Measurements from ENCODE around the gene RTTN. TPM values are rescaled to one million over a fixed set of nuclear protein-coding genes. Genes with fewer than 3 reads are reported as not detected.

Gene RTTN
- total and polyA plus RNA-seq, 2 of the 13 experiments (the other 11 are each of a cell fraction or from before 2014, with no cell fraction given) = 5.4 to 18.7 TPM

DNA sequence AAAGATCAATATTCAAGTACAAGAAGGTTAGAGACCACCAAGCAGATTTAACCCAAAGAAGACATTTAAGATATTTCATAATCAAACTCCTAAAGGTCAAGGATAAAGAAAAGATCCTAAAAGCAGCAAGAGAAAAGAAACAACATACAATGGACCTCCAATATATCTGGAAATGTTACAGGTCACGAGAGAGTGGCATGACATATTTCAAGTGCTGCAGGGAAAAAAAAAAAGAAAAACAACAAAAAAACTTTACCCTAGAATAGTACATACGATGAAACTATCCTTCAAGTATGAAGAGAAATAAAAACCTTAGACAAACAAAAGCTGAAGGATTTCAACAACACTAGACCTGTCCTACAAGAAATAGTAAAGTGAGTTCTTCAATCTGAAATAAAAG lies 166.3 kb downstream of the RTTN start:
- POLR2A ChIA-PET = no interaction called here

More for the DNA sequence above, 166.3 kb downstream of the RTTN start:
- Histone ChIP-seq H3K27me3 (ENCODE audit: control insufficient read depth in 1 of 2, insufficient read depth in 2 of 2, low read length in 2 of 2) (no peaks in the 10 kb centered on the region), H4K20me1 (ENCODE audit: insufficient read depth, low read length) (no peaks in the 10 kb centered on the region), H2AFZ (ENCODE audit: low read length) (no peak overlapping the region), H3K9ac (ENCODE audit: insufficient read depth, low read depth, low read length) (no peak overlapping the region), H3K79me2 (ENCODE audit: insufficient read depth, low read length) (no peaks in the 10 kb centered on the region), H3K9me3 (ENCODE audit: low read length) (no peaks in the 10 kb centered on the region), H3K27ac (ENCODE audit: extremely low read length, insufficient read depth, low read length) (no peak overlapping the region), H3K4me3 (replicated peaks in 1 of 3; ENCODE audit: insufficient read depth in 1 of 3, low read depth in 2 of 3, low read length in 3 of 3) (no peak overlapping the region), H3K4me2 (ENCODE audit: low read depth, low read length) (no peak overlapping the region), H3K4me1 (ENCODE audit: insufficient read depth, low read length) (peaks cover 10% of the 10 kb centered on the region; the same call in 1 of the 2 replicates), H3K36me3 (replicated peaks in 1 of 2; ENCODE audit: control insufficient read depth in 1 of 2, insufficient read depth in 2 of 2, low read length in 2 of 2) (peaks cover 0 to 3% of the 10 kb centered on the region in 2 experiments; a peak in 1 of 5 replicates)
- ATAC-seq = no peak
- BruUV-seq (replicated peaks) = no TSS peak
- no peak for DNase-seq (ENCODE audit: low spot score)
- TF ChIP-seq CHD4 (IDR thresholded peaks at IDR 0.05; ENCODE audit: borderline replicate concordance, low read length) = no peak
- TF ChIP-seq, protein P1, sequence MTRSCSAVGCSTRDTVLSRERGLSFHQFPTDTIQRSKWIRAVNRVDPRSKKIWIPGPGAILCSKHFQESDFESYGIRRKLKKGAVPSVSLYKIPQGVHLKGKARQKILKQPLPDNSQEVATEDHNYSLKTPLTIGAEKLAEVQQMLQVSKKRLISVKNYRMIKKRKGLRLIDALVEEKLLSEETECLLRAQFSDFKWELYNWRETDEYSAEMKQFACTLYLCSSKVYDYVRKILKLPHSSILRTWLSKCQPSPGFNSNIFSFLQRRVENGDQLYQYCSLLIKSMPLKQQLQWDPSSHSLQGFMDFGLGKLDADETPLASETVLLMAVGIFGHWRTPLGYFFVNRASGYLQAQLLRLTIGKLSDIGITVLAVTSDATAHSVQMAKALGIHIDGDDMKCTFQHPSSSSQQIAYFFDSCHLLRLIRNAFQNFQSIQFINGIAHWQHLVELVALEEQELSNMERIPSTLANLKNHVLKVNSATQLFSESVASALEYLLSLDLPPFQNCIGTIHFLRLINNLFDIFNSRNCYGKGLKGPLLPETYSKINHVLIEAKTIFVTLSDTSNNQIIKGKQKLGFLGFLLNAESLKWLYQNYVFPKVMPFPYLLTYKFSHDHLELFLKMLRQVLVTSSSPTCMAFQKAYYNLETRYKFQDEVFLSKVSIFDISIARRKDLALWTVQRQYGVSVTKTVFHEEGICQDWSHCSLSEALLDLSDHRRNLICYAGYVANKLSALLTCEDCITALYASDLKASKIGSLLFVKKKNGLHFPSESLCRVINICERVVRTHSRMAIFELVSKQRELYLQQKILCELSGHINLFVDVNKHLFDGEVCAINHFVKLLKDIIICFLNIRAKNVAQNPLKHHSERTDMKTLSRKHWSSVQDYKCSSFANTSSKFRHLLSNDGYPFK (CRISPR knock-in tag; IDR thresholded peaks at IDR 0.05; ENCODE audit: borderline replicate concordance) = no peak
- no peak for TF ChIP-seq ZNF552 (CRISPR knock-in tag; IDR thresholded peaks at IDR 0.05; ENCODE audit: borderline replicate concordance)
- no peak for TF ChIP-seq JUN (CRISPR knock-in tag; IDR thresholded peaks at IDR 0.05)
- TF ChIP-seq RFX1 (IDR thresholded peaks at IDR 0.05) = no peak
- no peak for TF ChIP-seq TCF7L2 (IDR thresholded peaks at IDR 0.05; ENCODE audit: low read depth, low read length)
- TF ChIP-seq ZNF205 (CRISPR knock-in tag; IDR thresholded peaks at IDR 0.05) = no peak
- in situ Hi-C loops (cut with HindIII; ENCODE audit: extremely low pct_ligation_motif_present, low pct_unique_long_range_greater_than_20kb) = no loop called here
- no peak for FAIRE-seq
- WGBS (ENCODE audit: low lambda C conversion rate) = 99% methylated on average over 2 of the region's 2 CpGs
- intact Hi-C loops (cut with micrococcal nuclease; ENCODE audit: unreplicated experiment) = no loop called here
- CTCF ChIA-PET (ENCODE audit: low intra/inter-chr PET ratio, low total read pairs) = no interaction called here
